Muscle layer of colon (tissue), 2 donors: Measurements from ENCODE around the gene DIABLO.
"Not testable (repeated sequence)": the region's sequence is repeated elsewhere in the genome, so short reads cannot be mapped to it uniquely, and the experiment has no call there.

Source experiments
- H3K27ac ChIP-seq: one replicate; pipeline ENCODE4 v1.7.0; 2013; ENCODE audit warnings: low read depth, mild to moderate bottlenecking, low read length, moderate library complexity
- H3K27me3 ChIP-seq, 2 donors: one replicate each; pipeline ENCODE4 v1.7.0; 2013; ENCODE audit warnings: low read length in 2 of 2, mild to moderate bottlenecking in 2 of 2; ENCODE audit not compliant: insufficient read depth in 2 of 2, control insufficient read depth in 1 of 2
- H3K36me3 ChIP-seq: one replicate; pipeline ENCODE4 v1.7.0; 2013; ENCODE audit warnings: mild to moderate bottlenecking, low read length; ENCODE audit not compliant: insufficient read depth
- H3K4me1 ChIP-seq: one replicate; pipeline ENCODE4 v1.7.0; 2013; ENCODE audit warnings: mild to moderate bottlenecking, low read length; ENCODE audit not compliant: insufficient read depth
- H3K4me3 ChIP-seq, 2 donors: one replicate each; pipeline ENCODE4 v1.7.0; 2013; ENCODE audit warnings: low read length in 2 of 2, low read depth in 1 of 2, mild to moderate bottlenecking in 1 of 2, moderate library complexity in 1 of 2
- H3K9ac ChIP-seq: one replicate; pipeline ENCODE4 v1.7.0; 2013; ENCODE audit warnings: low read length
- H3K9me3 ChIP-seq: one replicate; pipeline ENCODE4 v1.7.0; 2013; ENCODE audit warnings: mild to moderate bottlenecking, low read length
- donor health status: abdominal sarcoma.
- donor health status: Adenocarcinoma of cecum.

DIABLO gene

DNA sequence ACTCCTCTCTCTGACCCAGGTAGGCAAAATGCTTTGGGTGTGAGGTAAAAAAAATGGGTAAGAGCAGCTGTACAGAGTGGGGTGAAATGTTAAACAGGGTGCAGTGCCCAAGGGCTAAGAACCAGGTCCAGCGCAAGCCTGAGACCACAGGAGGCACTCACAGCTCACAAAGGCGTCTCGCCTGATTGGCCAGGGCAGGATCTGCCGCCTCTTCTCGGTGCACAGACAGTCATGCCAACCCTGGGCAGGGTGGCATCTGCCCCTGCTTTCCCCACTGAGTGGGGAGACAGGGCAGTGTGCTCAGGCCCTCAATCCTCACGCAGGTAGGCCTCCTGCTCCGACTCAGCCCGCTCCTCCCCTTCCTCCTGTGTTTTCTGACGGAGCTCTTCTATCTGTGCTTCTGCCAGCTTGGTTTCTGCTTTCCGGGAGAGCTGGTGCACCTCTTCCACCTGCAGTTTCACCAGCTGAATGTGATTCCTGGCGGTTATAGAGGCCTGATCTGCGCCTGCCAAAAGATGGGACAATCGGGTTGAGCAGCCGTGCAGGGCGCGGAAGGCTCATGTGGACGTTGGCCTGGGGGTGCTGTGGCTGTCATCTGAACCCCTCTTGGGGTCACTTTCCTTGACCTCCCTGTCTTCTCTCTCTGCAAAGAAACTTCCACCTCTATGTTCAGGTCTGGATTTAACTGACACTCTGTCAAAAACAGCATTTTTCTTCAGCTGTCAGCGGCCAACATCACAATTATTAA lies 17.6 kb downstream of the DIABLO start:
- Histone ChIP-seq H3K36me3 (peaks cover 50% of the 10 kb centered on the region), H3K27ac (no peak overlapping the region)

DNA sequence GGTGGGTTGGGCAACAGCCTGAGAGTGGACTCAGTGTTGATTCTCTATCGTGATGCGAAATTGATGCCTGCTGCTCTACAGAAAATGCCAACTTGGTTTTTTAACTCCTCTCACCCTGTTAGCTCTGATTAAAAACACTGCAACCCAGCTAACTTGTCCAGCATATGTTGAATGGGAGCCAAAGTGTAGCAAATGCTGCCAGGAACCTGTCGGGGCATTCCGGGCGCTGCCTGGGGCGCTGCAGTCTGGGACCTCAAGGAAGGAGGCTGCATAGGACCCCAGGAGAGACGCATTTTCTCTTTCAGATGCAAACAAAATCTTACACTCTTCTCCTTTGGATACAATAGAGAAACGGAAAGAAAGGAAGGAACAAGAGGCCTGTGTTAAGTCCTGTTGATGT lies 18.5 kb downstream of the DIABLO start:
- Histone ChIP-seq H3K27me3 (peaks cover 16 to 31% of the 10 kb centered on the region in 2 donors), H3K4me1 (no peaks in the 10 kb centered on the region), H3K9ac (no peak overlapping the region), H3K9me3 (no peaks in the 10 kb centered on the region), H3K4me3 (no peak overlapping the region), H3K36me3 (peaks cover 42% of the 10 kb centered on the region), H3K27ac (no peak overlapping the region)

More for the DNA sequence above, 17.6 kb downstream of the DIABLO start:
- no peaks in the 10 kb centered on the region for H3K4me1 ChIP-seq
- H3K4me3 ChIP-seq = no peak overlapping the region
- no peaks in the 10 kb centered on the region for H3K9me3 ChIP-seq
- H3K9ac ChIP-seq = no peak overlapping the region
- peaks cover 11 to 23% of the 10 kb centered on the region in 2 donors for H3K27me3 ChIP-seq

DNA sequence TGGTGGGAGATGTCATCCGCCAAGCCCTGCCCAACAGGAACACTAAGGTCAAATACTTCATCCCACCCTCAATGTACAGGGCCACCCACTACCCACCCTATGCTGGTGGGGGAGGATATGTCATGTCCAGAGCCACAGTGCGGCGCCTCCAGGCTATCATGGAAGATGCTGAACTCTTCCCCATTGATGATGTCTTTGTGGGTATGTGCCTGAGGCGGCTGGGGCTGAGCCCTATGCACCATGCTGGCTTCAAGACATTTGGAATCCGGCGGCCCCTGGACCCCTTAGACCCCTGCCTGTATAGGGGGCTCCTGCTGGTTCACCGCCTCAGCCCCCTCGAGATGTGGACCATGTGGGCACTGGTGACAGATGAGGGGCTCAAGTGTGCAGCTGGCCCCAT lies 18.9 kb downstream of the DIABLO start:
- H3K27me3 ChIP-seq = peaks cover 17 to 31% of the 10 kb centered on the region in 2 donors
- H3K9ac ChIP-seq = no peak overlapping the region
- H3K9me3 ChIP-seq = no peaks in the 10 kb centered on the region
- no peak overlapping the region for H3K4me3 ChIP-seq
- H3K4me1 ChIP-seq = no peaks in the 10 kb centered on the region
- H3K27ac ChIP-seq = no peak overlapping the region
- H3K36me3 ChIP-seq = peaks cover 37% of the 10 kb centered on the region

DNA sequence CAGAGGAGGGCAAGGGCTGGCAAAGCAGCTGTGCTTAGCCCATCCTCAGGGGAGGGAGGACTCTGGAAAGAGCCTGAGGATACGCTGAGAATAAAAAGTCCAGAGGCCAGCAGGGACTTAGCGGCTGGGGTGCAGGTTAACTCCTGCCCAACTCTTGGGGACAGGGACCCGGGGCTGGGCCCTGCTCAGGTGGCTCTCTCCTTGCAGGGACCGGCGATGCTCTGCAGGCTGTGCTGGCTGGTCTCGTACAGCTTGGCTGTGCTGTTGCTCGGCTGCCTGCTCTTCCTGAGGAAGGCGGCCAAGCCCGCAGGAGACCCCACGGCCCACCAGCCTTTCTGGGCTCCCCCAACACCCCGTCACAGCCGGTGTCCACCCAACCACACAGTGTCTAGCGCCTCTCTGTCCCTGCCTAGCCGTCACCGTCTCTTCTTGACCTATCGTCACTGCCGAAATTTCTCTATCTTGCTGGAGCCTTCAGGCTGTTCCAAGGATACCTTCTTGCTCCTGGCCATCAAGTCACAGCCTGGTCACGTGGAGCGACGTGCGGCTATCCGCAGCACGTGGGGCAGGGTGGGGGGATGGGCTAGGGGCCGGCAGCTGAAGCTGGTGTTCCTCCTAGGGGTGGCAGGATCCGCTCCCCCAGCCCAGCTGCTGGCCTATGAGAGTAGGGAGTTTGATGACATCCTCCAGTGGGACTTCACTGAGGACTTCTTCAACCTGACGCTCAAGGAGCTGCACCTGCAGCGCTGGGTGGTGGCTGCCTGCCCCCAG lies 19.6 kb downstream of the DIABLO start:
- Histone ChIP-seq H3K36me3 (peaks cover 33% of the 10 kb centered on the region), H3K4me1 (no peaks in the 10 kb centered on the region), H3K9me3 (no peaks in the 10 kb centered on the region), H3K9ac (no peak overlapping the region), H3K27me3 (peaks cover 23 to 37% of the 10 kb centered on the region in 2 donors), H3K27ac (no peak overlapping the region), H3K4me3 (no peak overlapping the region)

DNA sequence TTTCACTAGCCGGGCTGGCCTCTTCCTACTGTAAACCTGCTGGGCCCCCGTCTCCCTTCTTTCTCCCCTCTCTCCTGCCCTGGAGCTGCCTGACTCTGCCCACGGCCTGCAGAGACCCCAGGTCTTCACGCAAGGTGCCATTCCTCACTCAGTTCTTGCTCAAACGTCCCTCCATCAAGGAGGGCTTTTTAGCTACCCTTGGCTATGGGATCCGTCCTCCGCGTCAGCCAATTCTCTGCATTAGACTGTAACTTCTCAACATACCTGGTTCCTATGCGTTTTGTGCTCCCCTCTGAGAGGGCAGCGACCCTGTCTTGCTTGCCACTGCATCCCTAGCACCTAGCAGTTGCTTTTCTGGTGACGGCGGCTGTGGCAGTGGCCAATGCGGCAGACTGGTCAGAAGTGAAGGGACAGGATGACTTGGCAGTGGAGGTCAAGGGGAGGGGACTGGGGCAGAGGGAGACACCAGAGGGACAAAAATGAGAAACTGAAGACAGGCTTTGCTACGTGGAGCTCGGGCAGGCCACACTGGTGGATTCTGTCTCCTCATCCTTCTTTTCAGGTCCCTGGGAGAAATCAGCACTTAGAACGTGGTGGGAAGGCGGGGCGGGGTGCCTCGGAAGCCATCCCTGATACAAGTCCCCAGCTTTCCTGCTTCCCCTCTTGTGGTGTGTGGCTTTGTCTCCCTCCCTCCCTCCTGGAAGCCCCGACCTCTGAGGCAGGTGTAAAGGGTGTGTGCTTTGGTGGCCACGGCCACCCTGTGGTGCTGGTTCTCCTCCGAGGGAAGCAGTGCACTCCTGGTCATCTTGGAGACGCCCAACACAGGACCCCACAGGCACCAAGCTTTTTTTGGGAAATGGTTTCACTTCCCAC lies 20.6 kb downstream of the DIABLO start:
- peaks cover 30 to 47% of the 10 kb centered on the region in 2 donors for H3K27me3 ChIP-seq
- H3K4me3 ChIP-seq = no peak overlapping the region
- peaks cover 31% of the 10 kb centered on the region for H3K36me3 ChIP-seq
- H3K27ac ChIP-seq = no peak overlapping the region
- H3K9me3 ChIP-seq = no peaks in the 10 kb centered on the region
- H3K9ac ChIP-seq = no peak overlapping the region
- no peaks in the 10 kb centered on the region for H3K4me1 ChIP-seq

DNA sequence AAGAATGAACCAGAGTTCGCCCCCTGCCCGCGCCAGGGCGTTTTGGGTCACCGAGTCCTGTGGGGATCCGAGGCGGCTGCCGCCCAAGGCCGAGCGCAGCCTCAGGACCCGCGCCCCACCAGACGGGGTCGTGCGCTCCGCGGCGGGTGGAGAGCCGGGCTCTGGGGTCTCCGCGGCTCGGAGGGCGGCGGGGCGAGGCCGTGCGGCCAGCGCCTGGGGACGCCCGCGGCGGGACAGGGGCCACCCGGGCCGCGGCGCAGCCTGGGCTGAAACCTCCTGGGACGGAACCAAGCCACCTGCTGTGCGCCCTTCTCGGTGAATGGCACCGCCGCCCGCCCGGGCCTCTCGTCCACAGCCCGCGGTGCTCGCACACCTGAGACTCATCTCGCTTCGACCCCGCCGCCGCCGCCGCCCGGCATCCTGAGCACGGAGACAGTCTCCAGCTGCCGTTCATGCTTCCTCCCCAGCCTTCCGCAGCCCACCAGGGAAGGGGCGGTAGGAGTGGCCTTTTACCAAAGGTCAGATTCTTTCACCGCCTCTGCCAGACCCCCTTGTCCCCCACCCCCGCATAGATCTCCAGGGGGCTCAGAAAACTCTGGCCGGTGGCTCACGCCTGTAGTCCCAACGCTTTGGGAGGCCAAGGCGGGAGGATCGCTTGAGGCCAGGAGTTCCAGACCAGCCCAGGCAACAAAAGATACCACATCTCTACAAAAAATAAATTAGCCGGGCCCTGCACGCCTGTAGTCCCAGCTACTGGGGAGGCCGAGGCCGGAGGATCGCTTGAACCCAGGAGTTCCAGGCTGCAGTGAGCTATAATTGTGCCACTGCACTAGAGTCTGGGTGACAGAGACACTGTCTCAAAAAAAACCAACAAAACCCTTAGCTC lies 21.4 kb downstream of the DIABLO start:
- Histone ChIP-seq H3K4me3 (peak overlapping the region; percentile 7 to 18), H3K9me3 (no peaks in the 10 kb centered on the region), H3K36me3 (peaks cover 24% of the 10 kb centered on the region), H3K4me1 (no peaks in the 10 kb centered on the region), H3K27ac (no peak overlapping the region), H3K27me3 (peaks cover 32 to 53% of the 10 kb centered on the region in 2 donors), H3K9ac (no peak overlapping the region)

DNA sequence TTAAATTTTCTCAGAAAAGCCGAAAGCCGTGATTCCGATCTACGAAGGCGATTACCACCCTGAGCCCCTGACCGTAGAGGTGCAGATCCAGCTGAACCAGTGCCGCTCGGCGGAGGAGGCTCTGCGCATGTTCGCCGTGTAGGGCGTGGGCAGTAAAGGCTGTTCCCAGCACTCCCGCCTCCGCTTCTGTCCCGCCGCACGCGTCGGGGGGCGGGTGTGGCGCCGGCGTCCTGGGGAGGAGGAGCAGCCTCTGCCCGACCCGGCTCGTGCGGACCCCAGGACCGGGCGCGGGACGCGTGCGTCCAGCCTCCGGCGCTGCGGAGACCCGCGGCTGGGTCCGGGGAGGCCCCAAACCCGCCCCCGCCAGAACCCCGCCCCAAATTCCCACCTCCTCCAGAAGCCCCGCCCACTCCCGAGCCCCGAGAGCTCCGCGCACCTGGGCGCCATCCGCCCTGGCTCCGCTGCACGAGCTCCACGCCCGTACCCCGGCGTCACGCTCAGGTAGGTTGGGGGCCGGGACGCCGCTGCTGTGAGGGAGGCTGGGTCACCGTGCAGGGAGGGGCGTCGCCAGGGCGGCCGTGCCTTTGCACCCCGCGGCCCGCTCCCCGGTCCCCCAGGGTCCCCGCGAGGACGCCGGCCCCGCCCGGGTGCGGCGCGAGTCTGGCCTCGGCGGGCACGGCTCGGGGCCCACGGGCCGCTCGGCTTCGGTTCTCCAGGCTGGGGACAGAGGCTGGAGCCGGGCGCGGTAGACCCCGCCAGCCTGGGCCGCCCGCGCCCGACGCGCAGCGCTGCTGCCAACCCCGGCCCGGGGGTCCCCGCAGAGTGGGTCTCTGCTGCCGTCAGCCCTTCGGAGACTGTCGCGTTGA lies 22.3 kb downstream of the DIABLO start, which contains the start of gene B3GNT4:
TSS of gene B3GNT4 (plus strand) at position 409 of the 866 bp plus-strand sequence. CDS start 910 bp downstream, outside the sequence.
- peaks cover 32 to 53% of the 10 kb centered on the region in 2 donors for H3K27me3 ChIP-seq

DNA sequence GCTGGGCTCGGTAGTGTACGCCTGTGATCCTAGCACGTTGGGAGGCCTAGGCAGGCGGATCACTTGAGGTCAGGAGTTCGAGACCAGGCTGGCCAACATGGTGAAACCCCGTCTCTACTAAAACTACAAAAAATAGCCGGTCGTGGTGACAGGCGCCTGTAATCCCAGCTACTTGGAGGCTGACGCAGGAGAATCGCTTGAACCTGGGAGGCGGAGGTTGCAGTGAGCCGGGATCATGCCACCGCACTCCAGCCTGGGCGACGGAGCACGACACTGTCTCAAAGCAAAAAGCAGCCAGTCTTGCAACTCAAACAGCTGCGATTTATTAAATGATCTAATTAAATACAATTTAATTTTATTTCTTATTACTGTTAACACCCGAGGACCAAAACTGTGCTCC lies 23.0 kb downstream of the DIABLO start:
- not testable (repeated sequence) for H3K4me1 ChIP-seq, H3K9me3 ChIP-seq, H3K27ac ChIP-seq, H3K9ac ChIP-seq
- Histone ChIP-seq H3K36me3 (peaks cover 13% of the 10 kb centered on the region), H3K27me3 (peaks cover 32 to 53% of the 10 kb centered on the region in 2 donors), H3K4me3 (peak overlapping the region; percentile 32 to 38)

More for the DNA sequence above, 22.3 kb downstream of the DIABLO start, which contains the start of gene B3GNT4:
- Histone ChIP-seq H3K27ac (no peak within 1 kb of the TSS), H3K36me3 (peaks cover 20% of the 10 kb centered on the region), H3K4me1 (no peaks in the 10 kb centered on the region), H3K9ac (no peak within 1 kb of the TSS), H3K9me3 (no peaks in the 10 kb centered on the region), H3K4me3 (peak within 1 kb of the TSS; percentile 32 to 38)

DNA sequence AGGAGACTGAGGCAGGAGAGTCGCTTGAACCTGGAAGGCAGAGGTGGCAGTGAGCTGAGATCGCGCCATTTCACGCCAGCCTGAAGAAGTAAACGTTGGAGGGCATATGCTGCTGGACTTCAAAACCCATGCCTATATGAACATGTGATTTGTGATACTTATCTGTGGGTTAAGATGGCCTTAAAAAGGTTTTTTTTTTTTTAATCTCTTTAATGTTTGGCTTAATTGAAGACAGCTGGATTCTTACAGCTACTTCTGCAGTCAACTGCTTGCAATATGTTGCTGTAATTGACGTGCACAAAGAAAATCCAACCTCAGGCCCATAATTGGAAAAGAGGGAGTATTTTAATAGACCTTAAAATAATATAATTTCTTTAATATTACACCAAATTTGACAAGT lies 23.8 kb downstream of the DIABLO start:
- H3K9ac ChIP-seq = no peak overlapping the region
- H3K27me3 ChIP-seq = peaks cover 32 to 53% of the 10 kb centered on the region in 2 donors
- no peak overlapping the region for H3K4me3 ChIP-seq
- no peak overlapping the region for H3K27ac ChIP-seq
- H3K4me1 ChIP-seq = no peaks in the 10 kb centered on the region
- H3K9me3 ChIP-seq = no peaks in the 10 kb centered on the region
- H3K36me3 ChIP-seq = peaks cover 5% of the 10 kb centered on the region

DNA sequence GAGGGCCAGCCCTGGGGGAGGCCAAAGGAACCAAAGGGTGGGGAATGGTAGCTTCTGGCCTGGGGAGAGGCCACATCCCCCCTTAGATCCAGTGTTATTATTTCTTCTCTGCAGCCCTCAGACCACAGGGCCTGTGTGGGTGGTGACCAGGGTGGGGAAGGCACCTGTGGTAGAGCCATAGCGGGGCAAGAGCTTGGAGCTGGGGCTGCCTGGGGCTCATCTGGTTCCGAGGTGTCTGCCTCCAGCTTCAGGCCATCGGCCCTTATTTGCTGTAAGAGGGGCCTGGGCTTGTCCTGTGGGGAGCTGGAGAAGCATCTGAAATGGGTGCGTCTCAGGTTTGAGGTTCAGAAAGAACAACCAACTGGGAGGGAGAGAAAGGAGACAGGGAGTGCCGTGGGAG lies 24.5 kb downstream of the DIABLO start:
- Histone ChIP-seq H3K9me3 (no peaks in the 10 kb centered on the region), H3K4me1 (no peaks in the 10 kb centered on the region), H3K27ac (no peak overlapping the region), H3K36me3 (no peaks in the 10 kb centered on the region), H3K4me3 (no peak overlapping the region), H3K9ac (no peak overlapping the region), H3K27me3 (peaks cover 32 to 53% of the 10 kb centered on the region in 2 donors)
